Transverse colon (tissue), 4 donors: ENCODE measurements around the gene SYT1.

Experiments used
- EP300 ChIP-seq: sonication (generic); formaldehyde crosslinking; IDR thresholded peaks from one replicate; pipeline ENCODE4 v1.6.1; 2017; ENCODE audit warnings: antibody characterized with exemption, low read depth
- POLR2A ChIP-seq: fragments of 450-650 bp; IDR thresholded peaks from one replicate; pipeline ENCODE4 v1.6.1; 2016; ENCODE audit warnings: antibody characterized with exemption, mild to moderate bottlenecking, moderate library complexity
- POLR2AphosphoS5 ChIP-seq, 3 donors: sonication (generic); formaldehyde crosslinking; IDR thresholded peaks; one replicate each; pipeline ENCODE4 v1.6.1; 2016; ENCODE audit warnings: antibody characterized with exemption in 3 of 3
- TF ChIP-seq, protein P1 (sequence below), 5 experiments: fragments of 200-600 bp in 3 of 5; fragments of 450-650 bp in 2 of 5; sonication (generic) in 3 of 5; IDR thresholded peaks; 1 replicate in 2 of 5; 2 replicates in 3 of 5; pipeline ENCODE4 v1.5.1; 2016 to 2017; ENCODE audit warnings: antibody characterized with exemption in 5 of 5, inconsistent platforms in 3 of 5, mild to moderate bottlenecking in 2 of 5, moderate library complexity in 1 of 5

DNA sequence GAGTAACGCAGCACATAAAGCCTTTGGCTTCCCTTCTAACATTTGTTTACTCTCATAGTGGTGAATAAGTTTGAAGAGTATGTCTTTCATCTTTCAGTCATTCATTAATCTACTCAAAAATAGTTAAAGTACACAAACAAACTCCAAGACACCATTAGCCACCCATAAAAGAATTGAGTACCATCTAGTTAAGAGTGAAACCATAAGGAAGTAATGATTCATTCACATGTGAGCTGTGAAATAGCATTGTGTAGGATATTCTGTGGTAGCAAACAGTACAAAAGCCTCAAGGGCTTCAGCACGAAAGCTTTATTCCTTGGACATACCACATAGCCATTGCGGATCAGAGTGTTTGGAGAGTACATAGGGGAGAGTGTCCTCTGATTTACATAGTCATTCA is 13.9 kb downstream of the SYT1 start:
- TF ChIP-seq, protein P1, sequence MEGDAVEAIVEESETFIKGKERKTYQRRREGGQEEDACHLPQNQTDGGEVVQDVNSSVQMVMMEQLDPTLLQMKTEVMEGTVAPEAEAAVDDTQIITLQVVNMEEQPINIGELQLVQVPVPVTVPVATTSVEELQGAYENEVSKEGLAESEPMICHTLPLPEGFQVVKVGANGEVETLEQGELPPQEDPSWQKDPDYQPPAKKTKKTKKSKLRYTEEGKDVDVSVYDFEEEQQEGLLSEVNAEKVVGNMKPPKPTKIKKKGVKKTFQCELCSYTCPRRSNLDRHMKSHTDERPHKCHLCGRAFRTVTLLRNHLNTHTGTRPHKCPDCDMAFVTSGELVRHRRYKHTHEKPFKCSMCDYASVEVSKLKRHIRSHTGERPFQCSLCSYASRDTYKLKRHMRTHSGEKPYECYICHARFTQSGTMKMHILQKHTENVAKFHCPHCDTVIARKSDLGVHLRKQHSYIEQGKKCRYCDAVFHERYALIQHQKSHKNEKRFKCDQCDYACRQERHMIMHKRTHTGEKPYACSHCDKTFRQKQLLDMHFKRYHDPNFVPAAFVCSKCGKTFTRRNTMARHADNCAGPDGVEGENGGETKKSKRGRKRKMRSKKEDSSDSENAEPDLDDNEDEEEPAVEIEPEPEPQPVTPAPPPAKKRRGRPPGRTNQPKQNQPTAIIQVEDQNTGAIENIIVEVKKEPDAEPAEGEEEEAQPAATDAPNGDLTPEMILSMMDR (IDR thresholded peaks at IDR 0.05) = no peak
- no peak for TF ChIP-seq POLR2AphosphoS5 (IDR thresholded peaks at IDR 0.05)
- no peak for TF ChIP-seq POLR2A
- no peak for TF ChIP-seq EP300
